A673 (cell line): ENCODE measurements around the gene EEF1AKMT3. TPM values are rescaled to one million over a fixed set of nuclear protein-coding genes. Genes with fewer than 3 reads are reported as not detected.
A peak's percentile ranks its signal among the peaks of the same experiment; 100 is the strongest.

Experiments
- BruUV-seq: library from RNA; stranded (reverse); fragments of 400-500 nt; replicated peaks from 2 replicates; lab custom pipeline; 2021; lab: Mats Ljungman, UMichigan
- CTCF ChIA-PET: fragments of 300-600 bp; sonication (Branson Sonifier 250); formaldehyde crosslinking; loops from one replicate; lab custom pipeline; 2022; ENCODE audit warnings: antibody characterized with exemption; lab: Charles Lee
- POLR2A ChIA-PET: fragments of 300-600 bp; sonication (Branson Sonifier 250); formaldehyde crosslinking; loops from one replicate; lab custom pipeline; 2022; ENCODE audit warnings: antibody characterized with exemption; ENCODE audit not compliant: low non-redundant PET; lab: Charles Lee
- DNase-seq: peaks from one replicate; pipeline ENCODE4 v3.0.0-alpha.2; 2015; ENCODE audit warnings: low spot score
- H3K27ac ChIP-seq: fragments of 200-600 bp; sonication (generic); 2 replicates; pipeline ENCODE4 v1.5.1; 2016; ENCODE audit warnings: mixed run types, low read depth, mild to moderate bottlenecking, mixed read lengths, antibody characterized with exemption, low read length; ENCODE audit not compliant: poor library complexity, severe bottlenecking
- H3K27me3 ChIP-seq: fragments of 200-600 bp; sonication (generic); replicated peaks from 2 replicates; pipeline ENCODE4 v1.6.1; 2017; ENCODE audit warnings: mixed run types, low read depth, mild to moderate bottlenecking, mixed read lengths, antibody characterized with exemption, low read length; ENCODE audit not compliant: insufficient read depth, poor library complexity
- H3K36me3 ChIP-seq: fragments of 200-600 bp; sonication (generic); 2 replicates; pipeline ENCODE4 v1.6.1; 2016; ENCODE audit warnings: mixed run types, mild to moderate bottlenecking, mixed read lengths, antibody characterized with exemption, low read length; ENCODE audit not compliant: insufficient read depth, poor library complexity, severe bottlenecking
- H3K4me1 ChIP-seq: fragments of 200-600 bp; sonication (generic); 2 replicates; pipeline ENCODE4 v1.6.1; 2017; ENCODE audit warnings: mixed run types, mild to moderate bottlenecking, mixed read lengths, antibody characterized with exemption, low read length; ENCODE audit not compliant: insufficient read depth, poor library complexity, severe bottlenecking
- H3K4me3 ChIP-seq: fragments of 200-600 bp; sonication (generic); 2 replicates; pipeline ENCODE4 v1.5.1; 2016; ENCODE audit warnings: low read depth, mixed run types, mild to moderate bottlenecking, mixed read lengths, low read length; ENCODE audit not compliant: poor library complexity, severe bottlenecking
- H3K9me3 ChIP-seq: fragments of 200-600 bp; sonication (generic); 2 replicates; pipeline ENCODE4 v1.6.1; 2016; ENCODE audit warnings: mixed run types, low read depth, mild to moderate bottlenecking, mixed read lengths, antibody characterized with exemption, low read length; ENCODE audit not compliant: poor library complexity, severe bottlenecking
- CTCF ChIP-seq: fragments of 300-800, 200-600 bp; sonication (generic); conservative IDR thresholded peaks from 2 replicates; pipeline ENCODE4 v1.5.1; 2017; ENCODE audit warnings: low read depth, mild to moderate bottlenecking, antibody characterized with exemption, low read length, moderate library complexity, mixed read lengths
- EZH2 ChIP-seq: fragments of 200-600 bp; sonication (generic); IDR thresholded peaks from 2 replicates; pipeline ENCODE4 v1.6.1; 2017; ENCODE audit warnings: borderline replicate concordance, low read depth, mild to moderate bottlenecking, mixed read lengths, antibody characterized with exemption, low read length; ENCODE audit not compliant: poor library complexity, severe bottlenecking
- intact Hi-C: fragments of 100-400 bp; cut with micrococcal nuclease; formaldehyde crosslinking; loops from one replicate; pipeline ENCODE4 v1.10.0; 2022; ENCODE audit not compliant: unreplicated experiment
- total RNA-seq: library from RNA; stranded (reverse); gene quantifications from 2 replicates; pipeline ENCODE4 v1.2.3, GENCODE V29; 2021

Gene EEF1AKMT3
- total RNA-seq, 1 experiment from 2014 or later: 5.3 TPM

- TF ChIP-seq EZH2 (no peak), CTCF (no peak)
- Histone ChIP-seq H3K36me3 (peaks cover 25% of the 10 kb centered on the region), H3K9me3 (no peaks in the 10 kb centered on the region), H3K4me1 (peaks cover 33% of the 10 kb centered on the region), H3K27me3 (no peaks in the 10 kb centered on the region), H3K27ac (no peak overlapping the region), H3K4me3 (peak overlapping the region; percentile 60)
- no peak for DNase-seq
- CTCF ChIA-PET: no interaction called here
- POLR2A ChIA-PET: no interaction called here
- intact Hi-C loops: no loop called here
- BruUV-seq: no TSS peak
Observed at GRCh38 chr12:57753756-57754337, 18.6 kb upstream of the EEF1AKMT3 start.

GRCh38 chr12:57754411-57755193 lies 17.8 kb upstream of the EEF1AKMT3 start, which contains the start of gene MARCHF9:
TSS of gene MARCHF9 (plus strand) at chr12:57755103. CDS start at chr12:57755529, 426 bp downstream.
- CTCF ChIA-PET: no interaction called here
- DNase-seq: peak; percentile 75
- BruUV-seq: no TSS peak
- POLR2A ChIA-PET: no interaction called here
- intact Hi-C loops: no loop called here
- H3K36me3 ChIP-seq: peaks cover 19% of the 10 kb centered on the region
- H3K27me3 ChIP-seq: no peaks in the 10 kb centered on the region
- no peak within 1 kb of the TSS for H3K27ac ChIP-seq
- H3K4me3 ChIP-seq: peak within 1 kb of the TSS; percentile 60
- H3K9me3 ChIP-seq: no peaks in the 10 kb centered on the region
- H3K4me1 ChIP-seq: peaks cover 33% of the 10 kb centered on the region
- no peak for TF ChIP-seq EZH2
- no peak for TF ChIP-seq CTCF

GRCh38 chr12:57755194-57755453 lies 17.3 kb upstream of the EEF1AKMT3 start:
- CTCF ChIA-PET: no interaction called here
- peaks cover 33% of the 10 kb centered on the region for H3K4me1 ChIP-seq
- H3K4me3 ChIP-seq: peak overlapping the region; percentile 60
- no peaks in the 10 kb centered on the region for H3K27me3 ChIP-seq
- TF ChIP-seq EZH2: no peak
- no peak for TF ChIP-seq CTCF
- BruUV-seq: no TSS peak
- H3K9me3 ChIP-seq: no peaks in the 10 kb centered on the region
- DNase-seq: no peak
- H3K36me3 ChIP-seq: peaks cover 16% of the 10 kb centered on the region
- POLR2A ChIA-PET: no interaction called here
- no peak overlapping the region for H3K27ac ChIP-seq
- intact Hi-C loops: no loop called here
